Stimulated activated CD4-positive, alpha-beta T cell treated with anti-CD3 and anti-CD28 coated beads, Interleukin-12 subunit alpha, Interleukin-12 subunit beta, amount 100 ng/mL, for 4 hours (primary cell): ENCODE data around the gene FGFR3.
"Not testable (repeated sequence)": the region's sequence is repeated elsewhere in the genome, so short reads cannot be mapped to it uniquely, and the experiment has no call there.

ENCODE experiments used
- DNase-seq: peaks from one replicate; pipeline ENCODE4 v3.0.0-alpha.2; 2020

FGFR3 gene

GRCh38 chr4:1821679-1822567, 28.8 kb downstream of the FGFR3 start:
- DNase-seq = no peak

- no peak for DNase-seq
Measured at GRCh38 chr4:1822568-1823544, 29.8 kb downstream of the FGFR3 start.

GRCh38 chr4:1823545-1823932, 30.4 kb downstream of the FGFR3 start:
- no peak for DNase-seq

GRCh38 chr4:1824746-1825145, 31.7 kb downstream of the FGFR3 start:
- DNase-seq = no peak

- no peak for DNase-seq
Measured at GRCh38 chr4:1825326-1825725, 32.2 kb downstream of the FGFR3 start.

GRCh38 chr4:1826531-1827350, 33.6 kb downstream of the FGFR3 start:
- no peak for DNase-seq

- no peak for DNase-seq
Measured at GRCh38 chr4:1830234-1830633, 37.1 kb downstream of the FGFR3 start.

- DNase-seq = no peak
Measured at GRCh38 chr4:1830642-1831228, 37.6 kb downstream of the FGFR3 start.

- no peak for DNase-seq
Measured at GRCh38 chr4:1831331-1831730, 38.2 kb downstream of the FGFR3 start.

GRCh38 chr4:1832690-1833089, 39.6 kb downstream of the FGFR3 start:
- DNase-seq = no peak

- DNase-seq = no peak
Measured at GRCh38 chr4:1833307-1834046, 40.4 kb downstream of the FGFR3 start.

- DNase-seq = no peak
Measured at GRCh38 chr4:1834047-1834775, 41.1 kb downstream of the FGFR3 start.

GRCh38 chr4:1835836-1836235, 42.7 kb downstream of the FGFR3 start:
- DNase-seq = not testable (repeated sequence)

GRCh38 chr4:1836650-1837049, 43.6 kb downstream of the FGFR3 start:
- DNase-seq = no peak

- DNase-seq = no peak
Measured at GRCh38 chr4:1837069-1837468, 44.0 kb downstream of the FGFR3 start.

GRCh38 chr4:1839282-1839681, 46.2 kb downstream of the FGFR3 start:
- DNase-seq = no peak

GRCh38 chr4:1841201-1841886, 48.3 kb downstream of the FGFR3 start:
- no peak for DNase-seq

GRCh38 chr4:1841887-1842210, 48.8 kb downstream of the FGFR3 start:
- DNase-seq = no peak

GRCh38 chr4:1842339-1842895, 49.3 kb downstream of the FGFR3 start:
- no peak for DNase-seq

GRCh38 chr4:1842993-1843448, 49.9 kb downstream of the FGFR3 start:
- DNase-seq = no peak
